Breast epithelium (tissue), 4 donors: ENCODE measurements around the gene MPHOSPH9. TPM values are rescaled to one million over a fixed set of nuclear protein-coding genes. Genes with fewer than 3 reads are reported as not detected.

ENCODE experiments used
- DNase-seq, 2 donors: peaks; one replicate each; pipeline ENCODE4 v3.0.0-alpha.2; 2019; ENCODE audit warnings: low spot score in 2 of 2
- H3K27ac ChIP-seq, 2 donors: fragments of 200-600 bp; sonication (generic) in 1 of 2; one replicate each; pipeline ENCODE4 v1.5.1; 2016 to 2019; ENCODE audit warnings: mild to moderate bottlenecking in 1 of 2
- H3K27me3 ChIP-seq, 2 donors: fragments of 200-600 bp; sonication (generic) in 1 of 2; one replicate each; pipeline versions ENCODE4 v1.5.1 to v1.6.0; 2017 to 2019; ENCODE audit warnings: control low read depth in 1 of 2, mild to moderate bottlenecking in 1 of 2
- H3K36me3 ChIP-seq: fragments of 200-600 bp; one replicate; pipeline ENCODE4 v1.5.1; 2019
- H3K4me1 ChIP-seq, 2 donors: fragments of 200-600 bp; sonication (generic); one replicate each; pipeline ENCODE4 v1.5.1; 2016 to 2019; ENCODE audit warnings: control low read depth in 1 of 2
- H3K4me3 ChIP-seq, 3 donors: fragments of 200-600 bp; sonication (generic); 1 replicate in 2 of 3; 2 replicates in 1 of 3; pipeline ENCODE4 v1.5.1; 2016 to 2019; ENCODE audit warnings: mild to moderate bottlenecking in 3 of 3, moderate library complexity in 2 of 3
- H3K9me3 ChIP-seq, 2 donors: fragments of 200-600 bp; sonication (generic) in 1 of 2; one replicate each; pipeline ENCODE4 v1.5.1; 2016 to 2019; ENCODE audit warnings: control low read depth in 1 of 2
- CTCF ChIP-seq, 3 donors: fragments of 450-650 bp; IDR thresholded peaks; one replicate each; pipeline ENCODE4 v1.5.1; 2016 to 2017; ENCODE audit warnings: antibody characterized with exemption in 3 of 3, mild to moderate bottlenecking in 3 of 3, moderate library complexity in 3 of 3
- POLR2A ChIP-seq: fragments of 450-650 bp; IDR thresholded peaks from one replicate; pipeline ENCODE4 v1.6.1; 2016; ENCODE audit warnings: antibody characterized with exemption, mild to moderate bottlenecking, moderate library complexity
- POLR2AphosphoS5 ChIP-seq, 3 donors: sonication (generic); formaldehyde crosslinking; IDR thresholded peaks; one replicate each; pipeline ENCODE4 v1.6.1; 2017; ENCODE audit warnings: antibody characterized with exemption in 3 of 3
- intact Hi-C: fragments of 100-400 bp; cut with DNase I; formaldehyde crosslinking; loops from one replicate; pipeline ENCODE4 v1.15.1; 2023; ENCODE audit warnings: low total_unique reads
- total RNA-seq, 3 donors: library from RNA; depleted of rRNA; stranded (reverse); fragments of >200 nt; gene quantifications; one replicate each; pipeline ENCODE4 v1.1.0, GENCODE V29; 2016

Gene MPHOSPH9
- total RNA-seq, 3 donors from 2014 or later, result 19.0 to 28.6 (median 21.7) TPM

GRCh38 chr12:123119808-123120207, 113.1 kb downstream of the MPHOSPH9 start:
- Histone ChIP-seq H3K4me3 (no peak overlapping the region), H3K4me1 (no peaks in the 10 kb centered on the region), H3K27ac (no peak overlapping the region), H3K9me3 (no peaks in the 10 kb centered on the region), H3K27me3 (no peaks in the 10 kb centered on the region), H3K36me3 (no peaks in the 10 kb centered on the region)
- intact Hi-C loops, result no loop called here
- TF ChIP-seq POLR2A, result no peak
- no peak for TF ChIP-seq POLR2AphosphoS5 (IDR thresholded peaks at IDR 0.05)
- TF ChIP-seq CTCF (IDR thresholded peaks at IDR 0.05), result no peak
- no peak for DNase-seq

GRCh38 chr12:123118497-123118896, 114.4 kb downstream of the MPHOSPH9 start:
- DNase-seq, result no peak
- TF ChIP-seq CTCF (IDR thresholded peaks at IDR 0.05), result no peak
- TF ChIP-seq POLR2A, result no peak
- TF ChIP-seq POLR2AphosphoS5 (IDR thresholded peaks at IDR 0.05), result no peak
- Histone ChIP-seq H3K36me3 (no peaks in the 10 kb centered on the region), H3K27me3 (no peaks in the 10 kb centered on the region), H3K4me3 (no peak overlapping the region), H3K27ac (no peak overlapping the region), H3K9me3 (no peaks in the 10 kb centered on the region), H3K4me1 (no peaks in the 10 kb centered on the region)
- intact Hi-C loops, result no loop called here

GRCh38 chr12:123115409-123116121, 117.4 kb downstream of the MPHOSPH9 start:
- H3K27ac ChIP-seq, result peak overlapping the region in 1 of 2 donors; percentile 62
- no peak for TF ChIP-seq POLR2A
- TF ChIP-seq POLR2AphosphoS5 (IDR thresholded peaks at IDR 0.05), result peak in 1 of 3 donors; percentile 26
- no peak for TF ChIP-seq CTCF (IDR thresholded peaks at IDR 0.05)
- no peak overlapping the region for H3K4me3 ChIP-seq
- no peaks in the 10 kb centered on the region for H3K36me3 ChIP-seq
- no peaks in the 10 kb centered on the region for H3K4me1 ChIP-seq
- H3K9me3 ChIP-seq, result no peaks in the 10 kb centered on the region
- DNase-seq, result no peak
- intact Hi-C loops, result no loop called here
- no peaks in the 10 kb centered on the region for H3K27me3 ChIP-seq

GRCh38 chr12:123114304-123115083, 118.4 kb downstream of the MPHOSPH9 start:
- intact Hi-C loops, result no loop called here
- Histone ChIP-seq H3K27ac (peak overlapping the region; percentile 10 to 62), H3K4me1 (no peaks in the 10 kb centered on the region), H3K9me3 (no peaks in the 10 kb centered on the region), H3K27me3 (no peaks in the 10 kb centered on the region), H3K36me3 (no peaks in the 10 kb centered on the region), H3K4me3 (no peak overlapping the region)
- no peak for DNase-seq
- no peak for TF ChIP-seq POLR2AphosphoS5 (IDR thresholded peaks at IDR 0.05)
- no peak for TF ChIP-seq CTCF (IDR thresholded peaks at IDR 0.05)
- no peak for TF ChIP-seq POLR2A

- Histone ChIP-seq H3K27ac (no peak overlapping the region), H3K27me3 (no peaks in the 10 kb centered on the region), H3K4me3 (no peak overlapping the region), H3K4me1 (no peaks in the 10 kb centered on the region), H3K9me3 (no peaks in the 10 kb centered on the region), H3K36me3 (no peaks in the 10 kb centered on the region)
- DNase-seq, result no peak
- intact Hi-C loops, result no loop called here
- TF ChIP-seq POLR2A, result no peak
- no peak for TF ChIP-seq POLR2AphosphoS5 (IDR thresholded peaks at IDR 0.05)
- no peak for TF ChIP-seq CTCF (IDR thresholded peaks at IDR 0.05)
These were observed 119.9 kb downstream of the MPHOSPH9 start for GRCh38 chr12:123113026-123113425.
